A549 (cell line): ENCODE measurements around the gene ATXN7L1. TPM values are rescaled to one million over a fixed set of nuclear protein-coding genes. Genes with fewer than 3 reads are reported as not detected.

Source experiments
- ATAC-seq, 2 experiments: fragments of 200-7000 bp in 1 of 2; fragments of >200 bp in 1 of 2; cut with Nextera tagmentation in 1 of 2; cut with Tn5 transposase in 1 of 2; 3 replicates each; pipeline versions ENCODE4 v1.8.0 to v1.9.1; 2018 to 2020; ENCODE audit warnings: mild to moderate bottlenecking in 1 of 2, moderate library complexity in 1 of 2
- CTCF ChIA-PET: fragments of 300-600 bp; sonication (Branson Sonifier 250); formaldehyde crosslinking; extraction: SDS; loops from one replicate; lab custom pipeline; 2021; ENCODE audit warnings: antibody characterized with exemption, inconsistent platforms; lab: Yijun Ruan, JAX
- POLR2A ChIA-PET: fragments of 350-600 bp; formaldehyde crosslinking; extraction: SDS; loops from one replicate; lab custom pipeline; 2021; ENCODE audit warnings: antibody characterized with exemption, inconsistent platforms; lab: Yijun Ruan, JAX
- DNase-seq, 2 experiments: peaks; one replicate each; pipeline versions ENCODE4 v3.0.0 to v3.0.0-alpha.2; 2011 to 2016; ENCODE audit warnings: low read depth in 1 of 2, low spot score in 1 of 2
- FAIRE-seq: peaks from 2 replicates; lab custom pipeline; 2011; peaks lifted over from hg19 to GRCh38; lab: Jason Lieb, UNC
- H3K27ac ChIP-seq, 2 experiments: fragments of >200 bp; sonication (Bioruptor Twin); formaldehyde crosslinking; 3 replicates each; pipeline ENCODE4 v1.5.1; 2016 to 2017
- H3K4me1 ChIP-seq: fragments of >200 bp; sonication (Bioruptor Twin); formaldehyde crosslinking; 3 replicates; pipeline ENCODE4 v1.6.1; 2016
- H3K4me2 ChIP-seq: fragments of >200 bp; sonication (Bioruptor Twin); formaldehyde crosslinking; 3 replicates; pipeline ENCODE4 v1.6.1; 2016
- H3K4me3 ChIP-seq: fragments of >200 bp; sonication (Bioruptor Twin); formaldehyde crosslinking; 3 replicates; pipeline ENCODE4 v1.5.1; 2016
- H3K9me3 ChIP-seq: fragments of >200 bp; sonication (Bioruptor Twin); formaldehyde crosslinking; 3 replicates; pipeline ENCODE4 v1.6.1; 2016
- CBX2 ChIP-seq: fragments of 200-600 bp; sonication (generic); IDR thresholded peaks from 2 replicates; pipeline ENCODE4 v1.6.1; 2016; ENCODE audit warnings: low read depth, mild to moderate bottlenecking, borderline replicate concordance
- CEBPB ChIP-seq, 2 experiments: fragments of >200 bp in 1 of 2; sonication (Bioruptor Twin) in 1 of 2; formaldehyde crosslinking in 1 of 2; IDR thresholded peaks; 2 replicates each; pipeline ENCODE4 v1.6.1; 2012 to 2016
- E2F6 ChIP-seq: IDR thresholded peaks from 2 replicates; pipeline ENCODE4 v1.6.1; 2012; ENCODE audit warnings: low read depth, borderline replicate concordance
- EHMT2 ChIP-seq: fragments of 200-600 bp; sonication (generic); IDR thresholded peaks from 2 replicates; pipeline ENCODE4 v1.6.1; 2016; ENCODE audit warnings: antibody characterized with exemption, low read depth, mild to moderate bottlenecking, moderate library complexity
- EP300 ChIP-seq, 2 experiments: fragments of >200 bp; sonication (Bioruptor Twin); formaldehyde crosslinking; IDR thresholded peaks; 2 replicates in 1 of 2; 3 replicates in 1 of 2; pipeline ENCODE4 v1.6.1; 2016 to 2017
- ESRRA ChIP-seq: fragments of 150-350 bp; IDR thresholded peaks from 2 replicates; pipeline ENCODE4 v1.6.1; 2014; ENCODE audit warnings: mild to moderate bottlenecking, low read length, borderline replicate concordance
- FOSB ChIP-seq: fragments of 250-450 bp; sonication (Bioruptor Pico); IDR thresholded peaks from 2 replicates; pipeline ENCODE4 v1.5.0; 2020; ENCODE audit warnings: mild to moderate bottlenecking, moderate library complexity
- FOXS1 ChIP-seq: fragments of 250-450 bp; sonication (Bioruptor Pico); IDR thresholded peaks from 2 replicates; pipeline ENCODE4 v1.5.0; 2020; ENCODE audit warnings: mild to moderate bottlenecking, moderate library complexity
- HDAC2 ChIP-seq: fragments of 200-600 bp; sonication (generic); IDR thresholded peaks from 2 replicates; pipeline ENCODE4 v1.6.1; 2016
- HOXA7 ChIP-seq: fragments of 250-450 bp; sonication (Bioruptor Pico); IDR thresholded peaks from 2 replicates; pipeline ENCODE4 v1.5.0; 2020; ENCODE audit warnings: mild to moderate bottlenecking, moderate library complexity
- HOXB13 ChIP-seq: fragments of 250-450 bp; sonication (Bioruptor Pico); IDR thresholded peaks from 2 replicates; pipeline ENCODE4 v1.5.0; 2020; ENCODE audit warnings: low read depth, mild to moderate bottlenecking, moderate library complexity
- HOXB5 ChIP-seq: fragments of 250-450 bp; sonication (Bioruptor Pico); IDR thresholded peaks from 2 replicates; pipeline ENCODE4 v1.5.0; 2020; ENCODE audit warnings: mild to moderate bottlenecking, moderate library complexity
- JUNB ChIP-seq: fragments of >200 bp; sonication (Bioruptor Twin); formaldehyde crosslinking; IDR thresholded peaks from 2 replicates; pipeline ENCODE4 v1.6.1; 2016
- KDM5A ChIP-seq: fragments of 200-600 bp; sonication (generic); IDR thresholded peaks from 2 replicates; pipeline ENCODE4 v1.6.1; 2016; ENCODE audit warnings: antibody characterized with exemption, mild to moderate bottlenecking
- MAX ChIP-seq: IDR thresholded peaks from 2 replicates; pipeline ENCODE4 v1.6.1; 2012
- MAZ ChIP-seq: fragments of 150-350 bp; IDR thresholded peaks from 2 replicates; pipeline ENCODE4 v1.6.1; 2014; ENCODE audit warnings: antibody characterized with exemption, low read depth, low read length, borderline replicate concordance
- MYC ChIP-seq: IDR thresholded peaks from 2 replicates; pipeline ENCODE4 v1.6.1; 2012; ENCODE audit warnings: mild to moderate bottlenecking, inconsistent platforms, low read length, improper control_type of control experiment, borderline replicate concordance
- NFE2L2 ChIP-seq: fragments of 150-350 bp; conservative IDR thresholded peaks from 2 replicates; pipeline ENCODE4 v1.6.1; 2014; ENCODE audit warnings: low read length
- PBX3 ChIP-seq: IDR thresholded peaks from 2 replicates; pipeline ENCODE4 v1.6.1; 2012
- PHF8 ChIP-seq: fragments of 200-600 bp; sonication (generic); IDR thresholded peaks from 2 replicates; pipeline ENCODE4 v1.6.1; 2016; ENCODE audit warnings: low read depth, mild to moderate bottlenecking, antibody characterized with exemption, moderate library complexity, borderline replicate concordance
- RARB ChIP-seq: fragments of 250-450 bp; sonication (Bioruptor Pico); IDR thresholded peaks from 2 replicates; pipeline ENCODE4 v1.8.0; 2021; ENCODE audit warnings: mild to moderate bottlenecking, moderate library complexity
- RFX5 ChIP-seq: fragments of 450-650 bp; IDR thresholded peaks from 2 replicates; pipeline ENCODE4 v1.7.1; 2014; ENCODE audit warnings: antibody characterized with exemption, mild to moderate bottlenecking, moderate library complexity
- SMC3 ChIP-seq: fragments of >200 bp; sonication (Bioruptor Twin); formaldehyde crosslinking; IDR thresholded peaks from 3 replicates; pipeline ENCODE4 v1.6.1; 2018; ENCODE audit warnings: inconsistent platforms
- TP53 ChIP-seq: fragments of 250-450 bp; sonication (Bioruptor Pico); IDR thresholded peaks from 2 replicates; pipeline ENCODE4 v1.5.0; 2021; ENCODE audit warnings: mild to moderate bottlenecking, moderate library complexity
- ZC3H11A ChIP-seq: fragments of 450-650 bp; IDR thresholded peaks from 2 replicates; pipeline ENCODE4 v1.6.1; 2014; ENCODE audit warnings: antibody characterized with exemption, mild to moderate bottlenecking
- ZFP36 ChIP-seq: fragments of 450-650 bp; IDR thresholded peaks from 2 replicates; pipeline ENCODE4 v1.6.1; 2014; ENCODE audit warnings: borderline replicate concordance; ENCODE audit not compliant: partially characterized antibody
- ZNF302 ChIP-seq: fragments of 250-450 bp; sonication (Bioruptor Pico); IDR thresholded peaks from 2 replicates; pipeline ENCODE4 v1.9.0; 2021; ENCODE audit warnings: inconsistent platforms, mild to moderate bottlenecking, moderate library complexity
- ZSCAN20 ChIP-seq: fragments of 250-450 bp; sonication (Bioruptor Pico); IDR thresholded peaks from 2 replicates; pipeline ENCODE4 v1.8.0; 2022; ENCODE audit warnings: mild to moderate bottlenecking, moderate library complexity
- WGBS: methylation state at CpG from one replicate; pipeline ENCODE4 v1.1.6; 2017; ENCODE audit errors: missing lambda C conversion rate; 5-methylcytosine and 5-hydroxymethylcytosine counted together
- polyA plus RNA-seq, 4 experiments: library from polyadenylated mRNA; depleted of rRNA in 3 of 4; stranded (reverse); fragments of >200 nt; fragmentation: RNase III in 1 of 4; extraction: RNeasy Plus Mini Kit Qiagen cat#74134 plus additional on column Dnase treatment in 1 of 4; gene quantifications; 2 replicates in 3 of 4; 3 replicates in 1 of 4; pipeline ENCODE4 v1.2.3, GENCODE V29; 2011 to 2017
- TF ChIP-seq, protein P1 (sequence below): fragments of 250-450 bp; sonication (Bioruptor Pico); IDR thresholded peaks from 2 replicates; pipeline ENCODE4 v1.5.0; 2020; ENCODE audit warnings: low read depth, mild to moderate bottlenecking, moderate library complexity
- TF ChIP-seq, protein P2 (sequence below): fragments of >200 bp; sonication (Bioruptor Twin); formaldehyde crosslinking; IDR thresholded peaks from 2 replicates; pipeline ENCODE4 v1.6.1; 2016

The ATXN7L1 gene
- polyA plus RNA-seq, 2 of the 4 experiments (the other 2 are of a cell fraction) = 4.5 to 5.7 TPM

GRCh38 chr7:105678811-105679495 is 197.4 kb downstream of the ATXN7L1 start:
- no peak for TF ChIP-seq TP53 (CRISPR knock-in tag)
- TF ChIP-seq HDAC2 = no peak
- TF ChIP-seq CEBPB (IDR thresholded peaks at IDR 0.05) = no peak
- no peak for TF ChIP-seq HOXB5 (CRISPR knock-in tag)
- no peak for TF ChIP-seq ZFP36
- no peak for TF ChIP-seq ZNF302
- no peak for TF ChIP-seq ESRRA
- no peak for TF ChIP-seq EP300 (IDR thresholded peaks at IDR 0.05)
- TF ChIP-seq EHMT2 = no peak
- no peak for TF ChIP-seq MAZ
- no peak for TF ChIP-seq ZC3H11A
- TF ChIP-seq MYC = no peak
- no peak for TF ChIP-seq SMC3
- no peak for TF ChIP-seq CBX2
- TF ChIP-seq, all 56 proteins: peak for 0
- H3K4me3 ChIP-seq = no peak overlapping the region
- 84% methylated on average over 24 of the region's 25 CpGs for WGBS
- DNase-seq (no peak), FAIRE-seq (no peak), ATAC-seq (peak in 1 of 2 experiments; percentile 25; a peak in 3 of 6 replicates)
- ChIA-PET CTCF (no interaction called here), POLR2A (no interaction called here)
- H3K4me1 ChIP-seq = peaks cover 14% of the 10 kb centered on the region
- no peak overlapping the region for H3K27ac ChIP-seq
- no peaks in the 10 kb centered on the region for H3K9me3 ChIP-seq
- no peak overlapping the region for H3K4me2 ChIP-seq

DNA sequence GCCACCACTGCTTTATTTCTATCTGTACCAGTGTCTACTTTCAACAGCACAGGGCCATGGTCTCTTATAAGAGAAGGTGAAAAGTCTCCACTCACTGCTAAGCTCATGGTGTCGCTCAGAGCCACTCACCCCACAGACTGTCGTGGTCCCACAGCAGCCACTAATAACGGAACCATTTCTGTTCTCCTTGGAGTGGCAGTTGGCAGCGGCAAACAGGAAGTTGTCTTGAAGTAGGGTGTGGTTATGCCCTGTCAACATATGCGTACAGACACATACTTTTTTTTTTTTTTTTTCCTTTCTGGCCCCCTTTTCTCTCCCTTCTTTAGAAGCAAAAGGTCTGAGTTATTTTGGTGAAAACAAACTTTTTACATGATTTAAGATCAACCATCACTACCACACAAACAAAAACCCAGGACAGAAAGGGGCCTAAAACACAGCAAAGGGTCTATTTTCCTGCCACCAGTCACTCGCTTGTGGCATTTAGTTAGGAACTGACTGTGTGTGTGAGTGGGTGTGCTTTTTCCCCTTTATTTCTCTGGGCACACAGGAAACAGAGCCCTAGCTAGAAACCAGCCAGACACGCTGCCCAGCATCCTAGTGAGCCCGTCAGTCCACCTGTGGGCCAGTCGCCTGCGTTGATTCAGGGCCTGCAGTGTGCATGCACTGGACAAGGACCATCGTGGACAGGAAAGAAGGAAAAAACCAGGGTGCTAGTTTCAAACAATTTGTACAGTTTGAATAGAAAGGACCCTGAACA is 198.4 kb downstream of the ATXN7L1 start:
- peaks cover 19% of the 10 kb centered on the region for H3K4me1 ChIP-seq
- CTCF ChIA-PET = interaction anchor here (1.0 to 2.5 kb wide), 2 partner anchors 21 to 80 kb away, joined by 3 to 11 read pairs; no protein-coding TSS in a partner anchor
- H3K4me3 ChIP-seq = no peak overlapping the region
- H3K9me3 ChIP-seq = no peaks in the 10 kb centered on the region
- POLR2A ChIA-PET = no interaction called here
- no peak overlapping the region for H3K27ac ChIP-seq
- TF ChIP-seq PBX3 = no peak
- FAIRE-seq (no peak), ATAC-seq (peak in 1 of 2 experiments; percentile 36; a peak in 1 of 6 replicates), DNase-seq (no peak)
- no peak overlapping the region for H3K4me2 ChIP-seq
- 89% methylated on average over 11 of the region's 11 CpGs for whole genome bisulfite sequencing

GRCh38 chr7:105677410-105677730 is 199.0 kb downstream of the ATXN7L1 start:
- H3K27ac ChIP-seq = no peak overlapping the region
- H3K4me3 ChIP-seq = no peak overlapping the region
- H3K4me1 ChIP-seq = peaks cover 19% of the 10 kb centered on the region
- no peaks in the 10 kb centered on the region for H3K9me3 ChIP-seq
- whole genome bisulfite sequencing = 84% methylated on average over 4 of the region's 4 CpGs
- FAIRE-seq (no peak), DNase-seq (no peak), ATAC-seq (no peak)
- CTCF ChIA-PET = interaction anchor here (1.0 to 2.5 kb wide), 2 partner anchors 20 to 81 kb away, joined by 3 to 11 read pairs; no protein-coding TSS in a partner anchor
- POLR2A ChIA-PET = no interaction called here
- H3K4me2 ChIP-seq = peak overlapping the region; percentile 38; the same call in 1 of the 3 replicates
- TF ChIP-seq NFE2L2 (no peak), E2F6 (no peak), MAX (no peak), HOXB5 (CRISPR knock-in tag) (no peak), FOSB (CRISPR knock-in tag) (no peak), JUNB (no peak), ZSCAN20 (CRISPR knock-in tag) (no peak), HOXB13 (no peak), CBX2 (no peak), ESRRA (no peak), HOXA7 (CRISPR knock-in tag) (no peak), PHF8 (no peak), RFX5 (no peak), ZFP36 (no peak), FOXS1 (CRISPR knock-in tag) (no peak), RARB (CRISPR knock-in tag) (no peak), KDM5A (no peak)
- TF ChIP-seq, protein P1, sequence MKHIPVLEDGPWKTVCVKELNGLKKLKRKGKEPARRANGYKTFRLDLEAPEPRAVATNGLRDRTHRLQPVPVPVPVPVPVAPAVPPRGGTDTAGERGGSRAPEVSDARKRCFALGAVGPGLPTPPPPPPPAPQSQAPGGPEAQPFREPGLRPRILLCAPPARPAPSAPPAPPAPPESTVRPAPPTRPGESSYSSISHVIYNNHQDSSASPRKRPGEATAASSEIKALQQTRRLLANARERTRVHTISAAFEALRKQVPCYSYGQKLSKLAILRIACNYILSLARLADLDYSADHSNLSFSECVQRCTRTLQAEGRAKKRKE = no peak
- TF ChIP-seq, protein P2, sequence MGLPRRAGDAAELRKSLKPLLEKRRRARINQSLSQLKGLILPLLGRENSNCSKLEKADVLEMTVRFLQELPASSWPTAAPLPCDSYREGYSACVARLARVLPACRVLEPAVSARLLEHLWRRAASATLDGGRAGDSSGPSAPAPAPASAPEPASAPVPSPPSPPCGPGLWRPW = no peak
